Tibial artery (tissue), 4 donors: ENCODE data around the gene AVL9.

ENCODE experiments used
- DNase-seq, 2 donors: peaks; one replicate each; pipeline ENCODE4 v3.0.0-alpha.2; 2019
- H3K27ac ChIP-seq, 2 donors: fragments of 200-600 bp; sonication (generic) in 1 of 2; 1 replicate in 1 of 2; 2 replicates in 1 of 2; pipeline ENCODE4 v1.5.1; 2018 to 2019; ENCODE audit warnings: mild to moderate bottlenecking in 1 of 2
- H3K27me3 ChIP-seq, 2 donors: fragments of 200-600 bp; sonication (generic) in 1 of 2; one replicate each; pipeline versions ENCODE4 v1.5.1 to v1.6.0; 2016 to 2019
- H3K36me3 ChIP-seq, 3 donors: fragments of 200-600 bp; sonication (generic) in 2 of 3; one replicate each; pipeline ENCODE4 v1.5.1; 2016 to 2019; ENCODE audit warnings: mild to moderate bottlenecking in 2 of 3
- H3K4me1 ChIP-seq, 4 donors: fragments of 200-600 bp; sonication (generic) in 2 of 4; 1 replicate in 3 of 4; 2 replicates in 1 of 4; pipeline ENCODE4 v1.5.1; 2016 to 2019
- H3K4me3 ChIP-seq, 2 donors: fragments of 200-600 bp; sonication (generic) in 1 of 2; 1 replicate in 1 of 2; 2 replicates in 1 of 2; pipeline ENCODE4 v1.5.1; 2018 to 2019; ENCODE audit warnings: mild to moderate bottlenecking in 2 of 2
- H3K9me3 ChIP-seq, 3 donors: fragments of 200-600 bp; sonication (generic) in 1 of 3; one replicate each; pipeline ENCODE4 v1.5.1; 2016 to 2019
- CTCF ChIP-seq, 2 experiments: fragments of 200-600 bp in 1 of 2; fragments of 450-650 bp in 1 of 2; IDR thresholded peaks; one replicate each; pipeline ENCODE4 v1.5.1; 2017 to 2019; ENCODE audit warnings: antibody characterized with exemption in 2 of 2, mild to moderate bottlenecking in 1 of 2, moderate library complexity in 1 of 2
- intact Hi-C: fragments of 100-400 bp; cut with DNase I; formaldehyde crosslinking; loops from one replicate; pipeline ENCODE4 v1.15.0; 2023; ENCODE audit warnings: low total_unique reads

The AVL9 gene

GRCh38 chr7:32519763-32520162 lies 24.5 kb downstream of the AVL9 start:
- no peak for TF ChIP-seq CTCF (IDR thresholded peaks at IDR 0.05)
- Histone ChIP-seq H3K27me3 (no peaks in the 10 kb centered on the region), H3K36me3 (no peaks in the 10 kb centered on the region), H3K27ac (no peak overlapping the region), H3K9me3 (no peaks in the 10 kb centered on the region), H3K4me1 (peaks cover 0 to 7% (median 3%) of the 10 kb centered on the region in 4 donors), H3K4me3 (no peak overlapping the region)
- DNase-seq = no peak
- intact Hi-C loops = no loop called here

GRCh38 chr7:32522746-32523530 lies 27.6 kb downstream of the AVL9 start:
- intact Hi-C loops = no loop called here
- TF ChIP-seq CTCF (IDR thresholded peaks at IDR 0.05) = no peak

GRCh38 chr7:32524631-32525030 lies 29.3 kb downstream of the AVL9 start:
- H3K4me3 ChIP-seq = no peak overlapping the region
- no peak for TF ChIP-seq CTCF (IDR thresholded peaks at IDR 0.05)
- no peaks in the 10 kb centered on the region for H3K4me1 ChIP-seq
- no peaks in the 10 kb centered on the region for H3K27me3 ChIP-seq
- no peak overlapping the region for H3K27ac ChIP-seq
- DNase-seq = no peak
- no peaks in the 10 kb centered on the region for H3K36me3 ChIP-seq
- H3K9me3 ChIP-seq = no peaks in the 10 kb centered on the region
- intact Hi-C loops = no loop called here

More at GRCh38 chr7:32522746-32523530, 27.6 kb downstream of the AVL9 start:
- Histone ChIP-seq H3K36me3 (no peaks in the 10 kb centered on the region), H3K27me3 (no peaks in the 10 kb centered on the region), H3K27ac (no peak overlapping the region), H3K4me1 (no peaks in the 10 kb centered on the region), H3K4me3 (no peak overlapping the region), H3K9me3 (no peaks in the 10 kb centered on the region)
- no peak for DNase-seq

- H3K27ac ChIP-seq = no peak overlapping the region
- H3K9me3 ChIP-seq = no peaks in the 10 kb centered on the region
- TF ChIP-seq CTCF (IDR thresholded peaks at IDR 0.05) = no peak
- H3K4me1 ChIP-seq = no peaks in the 10 kb centered on the region
- H3K4me3 ChIP-seq = no peak overlapping the region
- H3K36me3 ChIP-seq = no peaks in the 10 kb centered on the region
- intact Hi-C loops = no loop called here
- DNase-seq = no peak
- H3K27me3 ChIP-seq = no peaks in the 10 kb centered on the region
Measured at GRCh38 chr7:32525839-32526238, 30.6 kb downstream of the AVL9 start.

GRCh38 chr7:32531402-32531801 lies 36.1 kb downstream of the AVL9 start:
- H3K36me3 ChIP-seq = no peaks in the 10 kb centered on the region
- no peak for DNase-seq
- H3K4me1 ChIP-seq = peaks cover 0 to 15% (median 3%) of the 10 kb centered on the region in 4 donors
- H3K27ac ChIP-seq = no peak overlapping the region
- intact Hi-C loops = no loop called here
- H3K27me3 ChIP-seq = no peaks in the 10 kb centered on the region
- no peak overlapping the region for H3K4me3 ChIP-seq
- no peak for TF ChIP-seq CTCF (IDR thresholded peaks at IDR 0.05)
- no peaks in the 10 kb centered on the region for H3K9me3 ChIP-seq
